Progenitor cell of endocrine pancreas (in vitro differentiated cells): ENCODE data around the gene RITA1. TPM values are rescaled to one million over a fixed set of nuclear protein-coding genes. Genes with fewer than 3 reads are reported as not detected.

Source experiments
- DNase-seq: peaks from one replicate; pipeline ENCODE4 v3.0.0; 2021; ENCODE audit warnings: low spot score; ENCODE audit not compliant: unreplicated experiment
- H3K27ac Mint-ChIP-seq: 2 replicates; pipeline ENCODE4 v1.8.0; 2021; ENCODE audit warnings: mild to moderate bottlenecking, moderate library complexity, mixed read lengths
- H3K27me3 Mint-ChIP-seq: 2 replicates; pipeline ENCODE4 v1.8.0; 2021; ENCODE audit warnings: mixed read lengths
- H3K36me3 Mint-ChIP-seq: 2 replicates; pipeline ENCODE4 v1.8.0; 2022; ENCODE audit warnings: mixed read lengths; ENCODE audit not compliant: insufficient read depth
- H3K4me1 Mint-ChIP-seq: 2 replicates; pipeline ENCODE4 v1.8.0; 2021; ENCODE audit warnings: low read depth, mixed read lengths
- H3K4me3 Mint-ChIP-seq: 2 replicates; pipeline ENCODE4 v1.8.0; 2021; ENCODE audit warnings: low read depth, mild to moderate bottlenecking, moderate library complexity, mixed read lengths
- H3K9me3 Mint-ChIP-seq: 2 replicates; pipeline ENCODE4 v1.8.0; 2021; ENCODE audit warnings: low read depth, mixed read lengths
- CTCF ChIP-seq: fragments of 200-600 bp; sonication (generic); IDR thresholded peaks from one replicate; pipeline ENCODE4 v1.5.0; 2021; ENCODE audit warnings: antibody characterized with exemption, mild to moderate bottlenecking; ENCODE audit not compliant: unreplicated experiment
- microRNA-seq: library from miRNA; unstranded; fragments of <30 nt; microRNA quantifications from one replicate; pipeline ENCODE4 v1.1.0, GENCODE V29; 2020; ENCODE audit warnings: borderline number of aligned reads; ENCODE audit not compliant: unreplicated experiment
- total RNA-seq: library from RNA; stranded (reverse); gene quantifications from 2 replicates; pipeline ENCODE4 v1.2.1, GENCODE V29; 2021

The RITA1 gene
- total RNA-seq, 1 donor from 2014 or later: 16.2 TPM

DNA sequence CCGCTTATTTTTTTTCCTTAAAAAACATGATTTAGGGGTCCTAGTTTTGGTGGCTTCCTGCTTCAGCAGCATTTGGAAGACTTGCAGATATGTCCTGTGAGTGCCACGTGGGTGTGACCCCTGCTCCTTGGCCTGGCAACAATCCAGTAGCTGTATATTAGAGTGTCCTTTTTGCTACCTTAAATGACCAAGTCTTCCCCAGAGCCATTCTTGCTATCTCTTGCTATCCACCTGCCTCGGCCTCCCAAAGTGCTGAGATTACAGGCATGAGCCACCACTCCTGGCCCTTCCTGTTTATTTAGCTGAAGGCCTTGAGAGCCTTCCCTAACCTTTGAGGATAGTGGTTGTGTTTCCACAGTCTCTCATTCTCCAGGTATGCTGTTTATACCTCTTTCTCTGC lies 52.8 kb downstream of the RITA1 start:
- no peak overlapping the region for H3K27ac Mint-ChIP-seq
- H3K36me3 Mint-ChIP-seq: peaks cover 6% of the 10 kb centered on the region
- H3K4me1 Mint-ChIP-seq: peaks cover 29% of the 10 kb centered on the region
- H3K27me3 Mint-ChIP-seq: no peaks in the 10 kb centered on the region
- H3K4me3 Mint-ChIP-seq: no peak overlapping the region
- no peak for DNase-seq
- TF ChIP-seq CTCF: no peak
- H3K9me3 Mint-ChIP-seq: no peaks in the 10 kb centered on the region

DNA sequence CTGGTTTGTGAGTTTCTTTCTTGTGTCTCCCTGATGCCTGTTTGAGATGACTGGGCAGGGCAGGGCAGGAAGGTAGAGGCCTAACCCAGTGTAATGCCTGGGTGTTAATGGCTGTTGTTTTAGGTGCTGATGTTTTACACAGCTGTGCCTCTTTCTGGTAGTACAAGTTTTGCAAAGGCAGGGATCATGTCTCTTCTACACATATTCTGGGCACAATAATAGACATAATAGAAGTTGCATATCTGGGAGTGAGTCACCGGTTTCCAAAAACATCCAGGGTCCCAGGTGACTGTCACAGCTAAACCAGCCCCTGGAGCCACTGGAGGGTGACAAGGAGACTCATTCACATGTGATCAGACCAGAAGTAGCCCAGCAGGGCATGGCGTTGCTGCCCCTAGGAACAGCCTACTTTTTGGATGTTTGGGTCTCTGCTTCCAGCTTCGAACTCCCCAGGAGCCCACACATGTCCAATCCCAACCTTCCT lies 53.8 kb downstream of the RITA1 start:
- no peak for DNase-seq
- Mint-ChIP-seq H3K36me3 (peaks cover 2% of the 10 kb centered on the region), H3K27ac (no peak overlapping the region), H3K4me1 (peaks cover 23% of the 10 kb centered on the region), H3K9me3 (no peaks in the 10 kb centered on the region), H3K4me3 (no peak overlapping the region), H3K27me3 (no peaks in the 10 kb centered on the region)
- no peak for TF ChIP-seq CTCF

DNA sequence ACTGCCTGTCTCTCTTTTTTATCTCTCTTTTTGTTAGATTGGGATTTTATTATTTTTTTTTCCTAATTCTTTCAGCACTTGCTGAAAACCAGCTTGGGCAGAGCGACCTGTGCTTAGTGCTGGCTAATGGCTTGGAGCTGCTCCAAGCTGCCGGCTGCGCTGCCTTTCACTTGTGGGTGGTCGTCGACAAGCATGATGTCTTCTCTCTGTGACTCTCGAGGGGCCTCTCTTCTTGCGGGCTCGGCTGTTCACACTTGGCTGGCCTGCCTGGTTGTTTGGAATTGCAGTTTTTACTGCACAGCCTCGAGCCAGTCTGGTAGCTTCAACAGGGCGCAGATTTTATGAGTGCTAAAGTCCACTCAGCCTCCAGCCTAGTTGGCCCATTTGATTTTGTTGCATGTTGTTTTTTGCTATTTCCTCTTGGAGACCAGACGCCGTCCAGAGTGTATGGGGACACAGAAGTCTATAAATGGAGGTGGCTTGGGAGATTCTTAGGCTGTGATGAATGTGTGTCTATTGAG lies 54.4 kb downstream of the RITA1 start:
- H3K4me3 Mint-ChIP-seq: no peak overlapping the region
- H3K9me3 Mint-ChIP-seq: no peaks in the 10 kb centered on the region
- H3K36me3 Mint-ChIP-seq: peaks cover under 1% of the 10 kb centered on the region
- TF ChIP-seq CTCF: no peak
- H3K27me3 Mint-ChIP-seq: no peaks in the 10 kb centered on the region
- H3K27ac Mint-ChIP-seq: no peak overlapping the region
- peaks cover 24% of the 10 kb centered on the region for H3K4me1 Mint-ChIP-seq
- no peak for DNase-seq

- Mint-ChIP-seq H3K4me1 (peaks cover 24% of the 10 kb centered on the region), H3K4me3 (no peak overlapping the region), H3K36me3 (no peaks in the 10 kb centered on the region), H3K27ac (no peak overlapping the region), H3K9me3 (no peaks in the 10 kb centered on the region), H3K27me3 (no peaks in the 10 kb centered on the region)
- DNase-seq: no peak
- no peak for TF ChIP-seq CTCF
These were observed 54.9 kb downstream of the RITA1 start for GRCh38 chr12:113240395-113240794.

GRCh38 chr12:113241191-113242025 lies 55.9 kb downstream of the RITA1 start:
- Mint-ChIP-seq H3K9me3 (no peaks in the 10 kb centered on the region), H3K27ac (peak overlapping the region; percentile 95), H3K4me3 (no peak overlapping the region)

More at GRCh38 chr12:113241191-113242025, 55.9 kb downstream of the RITA1 start:
- peaks cover 1% of the 10 kb centered on the region for H3K36me3 Mint-ChIP-seq
- no peak for DNase-seq
- H3K4me1 Mint-ChIP-seq: peaks cover 32% of the 10 kb centered on the region
- H3K27me3 Mint-ChIP-seq: no peaks in the 10 kb centered on the region
- no peak for TF ChIP-seq CTCF

Small RNAs within 50 kb of the gene (microRNA-seq; reads per million reads assigned to microRNA genes)
- 1.8 reads per million for gene MIR7106

Other genes starting within 250 kb of the RITA1 start
- gene OAS3, start 247.2 kb upstream of the RITA1 start, total RNA-seq: 1.00 and 1.1 TPM in 2 replicates
- gene OAS2, start 207.2 kb upstream of the RITA1 start, total RNA-seq: not detected in 2 replicates
- gene DTX1, start 129.0 kb upstream of the RITA1 start, total RNA-seq: 1.8 TPM in 2 replicates
- gene RASAL1, start 50.0 kb upstream of the RITA1 start, total RNA-seq: 0.36 and 0.46 TPM in 2 replicates
- gene CFAP73, start 36.0 kb upstream of the RITA1 start, total RNA-seq: not detected in 2 replicates
- 61.5 and 66.1 TPM in 2 replicates for gene DDX54, start 243 bp upstream of the RITA1 start, total RNA-seq
- gene TPCN1, start 35.7 kb downstream of the RITA1 start, total RNA-seq: 32.1 and 34.1 TPM in 2 replicates
- gene SLC8B1, start 149.4 kb downstream of the RITA1 start, total RNA-seq: 9.8 and 11.0 TPM in 2 replicates
- 47.7 and 48.0 TPM in 2 replicates for gene PLBD2, start 172.9 kb downstream of the RITA1 start, total RNA-seq
- gene SDS, start 218.2 kb downstream of the RITA1 start, total RNA-seq: not detected in 2 replicates
- gene SDSL, start 236.7 kb downstream of the RITA1 start, total RNA-seq: 14.0 and 17.2 TPM in 2 replicates